Measurements from ENCODE around the gene ENHO.
A peak's percentile ranks its signal among the peaks of the same experiment; 100 is the strongest.

Gene ENHO

DNA sequence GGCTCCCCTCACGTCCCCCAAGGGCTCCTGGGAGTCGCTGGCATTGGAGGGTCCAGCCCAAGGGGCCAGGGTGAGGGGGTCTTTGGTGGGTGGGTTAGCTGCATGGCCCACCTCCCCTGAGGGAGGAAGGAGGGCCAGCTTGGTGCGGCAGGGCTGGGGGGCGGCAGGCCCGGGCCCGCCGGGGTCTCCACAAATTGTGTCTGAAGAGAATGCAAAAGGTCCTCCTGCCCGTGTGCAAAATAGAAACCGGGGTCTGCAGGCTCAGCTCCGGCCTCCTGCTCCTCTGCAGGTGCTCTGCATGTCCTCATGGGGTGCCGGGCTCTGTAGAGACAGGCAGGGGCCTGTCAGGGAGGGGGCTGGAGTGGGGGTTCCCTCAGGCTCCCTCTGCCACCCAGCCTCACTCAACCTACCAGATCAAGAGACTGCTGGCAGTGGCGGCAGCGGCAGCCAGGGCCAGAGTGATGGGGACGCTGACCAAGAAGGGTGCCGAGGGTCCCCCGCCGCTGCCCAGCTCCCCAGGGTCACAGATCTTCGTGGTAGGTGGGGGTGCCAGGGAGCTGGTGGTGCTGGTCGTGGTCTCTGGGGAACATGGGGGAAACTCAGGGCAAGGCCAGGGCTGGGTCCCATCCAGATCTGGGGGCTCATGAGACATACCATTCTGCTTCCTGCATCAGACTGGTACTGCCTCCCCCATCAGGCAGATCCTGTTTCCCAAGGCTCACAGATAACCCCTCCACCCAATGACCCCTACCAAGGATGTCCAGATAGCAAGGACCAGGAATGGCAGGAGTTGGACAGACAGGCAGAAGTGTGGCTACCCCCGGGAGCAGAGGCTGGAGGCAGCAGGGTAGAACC, 29.2 kb upstream of the ENHO start:
- CTCF ChIA-PET: interaction anchor here (1.2 to 6.7 kb wide), 2 partner anchors 41 to 50 kb away, joined by 3 to 57 read pairs; no protein-coding TSS in a partner anchor
- no peaks in the 10 kb centered on the region for H3K9me3 ChIP-seq (ENCODE audit: control extremely low read depth in 1 of 5, control insufficient read depth in 4 of 5, insufficient read depth in 2 of 5, low read depth in 1 of 5, low read length in 4 of 5)
- no peak overlapping the region for H3K4me3 ChIP-seq (ENCODE audit: control insufficient read depth in 1 of 7, extremely low read depth in 1 of 7, insufficient read depth in 4 of 7, low read depth in 2 of 7, low read length in 6 of 7)

DNA sequence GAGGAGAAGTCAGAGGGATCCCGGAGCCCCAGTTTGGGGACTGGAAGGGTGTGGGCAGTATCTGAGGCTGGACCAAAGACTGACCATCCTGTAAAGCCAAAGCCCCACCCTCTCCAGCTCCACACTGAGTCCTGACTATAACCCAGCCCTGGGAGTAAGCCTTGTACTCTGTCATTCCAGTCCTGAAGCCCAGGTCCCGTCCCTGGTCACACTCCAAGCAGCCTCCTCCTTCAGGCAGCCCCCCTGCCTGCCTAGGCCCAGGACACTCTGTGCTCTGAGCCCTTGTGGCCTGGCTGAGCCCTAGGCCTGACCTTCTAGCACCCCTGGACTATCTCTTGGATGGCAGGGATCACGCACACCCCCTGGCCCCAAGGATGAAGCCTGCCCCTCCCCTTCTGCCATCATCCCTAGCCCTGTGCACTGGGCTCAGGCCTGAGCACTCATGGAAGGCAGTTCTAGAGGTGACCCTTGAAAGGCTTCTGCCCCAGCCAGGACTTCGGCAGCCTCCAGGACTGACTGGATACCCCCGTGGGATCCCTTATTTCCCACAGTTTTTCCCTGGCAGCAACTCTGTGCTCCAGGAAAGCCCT, 28.0 kb upstream of the ENHO start:
- no peaks in the 10 kb centered on the region for H3K4me1 ChIP-seq (ENCODE audit: control extremely low read depth in 1 of 4, control insufficient read depth in 4 of 4, insufficient read depth in 4 of 4, low read length in 3 of 4)
- no peak overlapping the region for H3K27ac ChIP-seq (ENCODE audit: insufficient read depth in 1 of 2, low read depth in 1 of 2, low read length in 2 of 2, poor library complexity in 1 of 2, severe bottlenecking in 2 of 2)
- WGBS (ENCODE audit: insufficient coverage): 98% methylated on average over 4 of the region's 5 CpGs
- ChIA-PET POLR2A (no interaction called here), CTCF (interaction anchor here (0.6 to 6.7 kb wide), 4 partner anchors 42 to 85 kb away, joined by 3 to 57 read pairs (median 28); no protein-coding TSS in a partner anchor)
- H3K4me3 ChIP-seq (ENCODE audit: control insufficient read depth in 1 of 7, extremely low read depth in 1 of 7, insufficient read depth in 4 of 7, low read depth in 2 of 7, low read length in 6 of 7): no peak overlapping the region
- H3K9me3 ChIP-seq (ENCODE audit: control extremely low read depth in 1 of 5, control insufficient read depth in 4 of 5, insufficient read depth in 2 of 5, low read depth in 1 of 5, low read length in 4 of 5): no peaks in the 10 kb centered on the region
- H3K27me3 ChIP-seq (replicated peaks in 2 of 5; ENCODE audit: control insufficient read depth in 4 of 5, insufficient read depth in 5 of 5, low read length in 4 of 5): peaks cover 0 to 8% (median 6%) of the 10 kb centered on the region in 5 experiments
- no peaks in the 10 kb centered on the region for H3K36me3 ChIP-seq (ENCODE audit: control insufficient read depth in 4 of 4, insufficient read depth in 4 of 4, low read length in 3 of 4)
- DNase-seq: no peak

More for the DNA sequence above, 29.2 kb upstream of the ENHO start:
- H3K27me3 ChIP-seq (replicated peaks in 2 of 5; ENCODE audit: control insufficient read depth in 4 of 5, insufficient read depth in 5 of 5, low read length in 4 of 5): peaks cover 0 to 9% (median 7%) of the 10 kb centered on the region in 5 experiments
- no peaks in the 10 kb centered on the region for H3K36me3 ChIP-seq (ENCODE audit: control insufficient read depth in 4 of 4, insufficient read depth in 4 of 4, low read length in 3 of 4)
- no peak overlapping the region for H3K27ac ChIP-seq (ENCODE audit: insufficient read depth in 1 of 2, low read depth in 1 of 2, low read length in 2 of 2, poor library complexity in 1 of 2, severe bottlenecking in 2 of 2)
- POLR2A ChIA-PET: no interaction called here
- 96% methylated on average over 17 of the region's 20 CpGs for WGBS (ENCODE audit: insufficient coverage)
- DNase-seq: no peak
- no peaks in the 10 kb centered on the region for H3K4me1 ChIP-seq (ENCODE audit: control extremely low read depth in 1 of 4, control insufficient read depth in 4 of 4, insufficient read depth in 4 of 4, low read length in 3 of 4)

DNA sequence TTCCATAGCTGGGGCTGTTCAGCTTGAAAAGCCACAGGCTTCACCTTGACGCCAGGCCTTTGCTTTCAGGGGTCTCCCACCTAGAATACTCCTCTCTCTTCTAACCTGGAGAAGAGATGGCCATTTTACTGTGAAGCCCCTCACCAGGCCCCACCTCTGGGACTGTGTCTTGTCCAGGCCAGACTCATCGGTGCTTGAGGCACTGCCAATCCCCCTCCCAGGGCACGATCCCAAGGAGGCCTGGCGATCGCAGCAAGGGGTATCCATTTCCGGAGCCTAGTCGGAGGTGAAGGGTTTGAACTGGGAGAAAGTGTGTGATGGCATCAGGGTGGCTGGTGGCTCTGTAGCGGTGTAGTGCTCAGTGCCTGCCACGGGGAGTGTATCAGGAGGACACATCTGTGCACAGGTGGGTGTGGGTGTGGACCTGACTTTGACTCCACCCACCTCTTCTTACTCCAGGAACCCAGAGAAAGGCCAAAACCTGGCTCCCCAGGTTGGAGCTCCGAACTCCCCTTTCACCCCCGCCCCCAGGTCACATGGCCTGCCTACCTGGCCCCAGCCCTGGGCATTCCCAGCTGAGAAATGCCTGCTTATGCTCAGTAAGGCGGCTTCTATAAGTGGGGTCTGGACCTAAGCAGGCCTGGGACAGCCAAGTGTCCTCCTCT, 27.4 kb upstream of the ENHO start:
- no peak for DNase-seq
- ChIA-PET POLR2A (no interaction called here), CTCF (interaction anchor here (0.6 to 6.7 kb wide), 5 partner anchors 10 to 86 kb away, joined by 3 to 57 read pairs (median 3); no protein-coding TSS in a partner anchor)
- H3K4me3 ChIP-seq (ENCODE audit: control insufficient read depth in 1 of 7, extremely low read depth in 1 of 7, insufficient read depth in 4 of 7, low read depth in 2 of 7, low read length in 6 of 7): no peak overlapping the region
- no peaks in the 10 kb centered on the region for H3K9me3 ChIP-seq (ENCODE audit: control extremely low read depth in 1 of 5, control insufficient read depth in 4 of 5, insufficient read depth in 2 of 5, low read depth in 1 of 5, low read length in 4 of 5)
- peaks cover 0 to 12% (median 8%) of the 10 kb centered on the region in 5 experiments for H3K27me3 ChIP-seq (replicated peaks in 2 of 5; ENCODE audit: control insufficient read depth in 4 of 5, insufficient read depth in 5 of 5, low read length in 4 of 5)
- 90% methylated on average over 11 of the region's 12 CpGs for WGBS (ENCODE audit: insufficient coverage)
- no peaks in the 10 kb centered on the region for H3K36me3 ChIP-seq (ENCODE audit: control insufficient read depth in 4 of 4, insufficient read depth in 4 of 4, low read length in 3 of 4)
- no peak overlapping the region for H3K27ac ChIP-seq (ENCODE audit: insufficient read depth in 1 of 2, low read depth in 1 of 2, low read length in 2 of 2, poor library complexity in 1 of 2, severe bottlenecking in 2 of 2)
- no peaks in the 10 kb centered on the region for H3K4me1 ChIP-seq (ENCODE audit: control extremely low read depth in 1 of 4, control insufficient read depth in 4 of 4, insufficient read depth in 4 of 4, low read length in 3 of 4)

DNA sequence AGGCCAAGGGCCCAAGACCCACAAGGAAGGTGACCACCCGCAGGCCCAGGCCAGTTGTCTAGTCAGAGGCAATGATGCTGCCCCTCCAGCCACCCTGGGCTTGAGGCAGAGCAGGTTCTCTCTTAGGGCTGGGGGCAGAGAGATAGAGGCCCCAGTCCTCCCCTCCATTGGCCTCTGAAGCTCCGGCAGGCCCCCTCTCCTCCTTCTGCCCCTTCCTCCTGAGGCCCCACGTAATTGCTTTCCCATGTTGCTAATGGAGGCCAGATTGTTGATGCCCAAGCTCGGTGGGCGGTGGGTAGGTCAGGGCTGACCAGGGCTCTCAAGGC, 26.6 kb upstream of the ENHO start:
- no peak overlapping the region for H3K4me3 ChIP-seq (ENCODE audit: control insufficient read depth in 1 of 7, extremely low read depth in 1 of 7, insufficient read depth in 4 of 7, low read depth in 2 of 7, low read length in 6 of 7)
- WGBS (ENCODE audit: insufficient coverage): 85% methylated on average over 3 of the region's 5 CpGs
- no peak for DNase-seq
- peaks cover 0 to 12% (median 8%) of the 10 kb centered on the region in 5 experiments for H3K27me3 ChIP-seq (replicated peaks in 2 of 5; ENCODE audit: control insufficient read depth in 4 of 5, insufficient read depth in 5 of 5, low read length in 4 of 5)
- no peaks in the 10 kb centered on the region for H3K36me3 ChIP-seq (ENCODE audit: control insufficient read depth in 4 of 4, insufficient read depth in 4 of 4, low read length in 3 of 4)
- ChIA-PET POLR2A (no interaction called here), CTCF (interaction anchor here (0.9 to 6.7 kb wide), 5 partner anchors 9 to 110 kb away, joined by 3 to 57 read pairs (median 3); no protein-coding TSS in a partner anchor)
- H3K27ac ChIP-seq (ENCODE audit: insufficient read depth in 1 of 2, low read depth in 1 of 2, low read length in 2 of 2, poor library complexity in 1 of 2, severe bottlenecking in 2 of 2): no peak overlapping the region
- H3K4me1 ChIP-seq (ENCODE audit: control extremely low read depth in 1 of 4, control insufficient read depth in 4 of 4, insufficient read depth in 4 of 4, low read length in 3 of 4): no peaks in the 10 kb centered on the region
- no peaks in the 10 kb centered on the region for H3K9me3 ChIP-seq (ENCODE audit: control extremely low read depth in 1 of 5, control insufficient read depth in 4 of 5, insufficient read depth in 2 of 5, low read depth in 1 of 5, low read length in 4 of 5)

DNA sequence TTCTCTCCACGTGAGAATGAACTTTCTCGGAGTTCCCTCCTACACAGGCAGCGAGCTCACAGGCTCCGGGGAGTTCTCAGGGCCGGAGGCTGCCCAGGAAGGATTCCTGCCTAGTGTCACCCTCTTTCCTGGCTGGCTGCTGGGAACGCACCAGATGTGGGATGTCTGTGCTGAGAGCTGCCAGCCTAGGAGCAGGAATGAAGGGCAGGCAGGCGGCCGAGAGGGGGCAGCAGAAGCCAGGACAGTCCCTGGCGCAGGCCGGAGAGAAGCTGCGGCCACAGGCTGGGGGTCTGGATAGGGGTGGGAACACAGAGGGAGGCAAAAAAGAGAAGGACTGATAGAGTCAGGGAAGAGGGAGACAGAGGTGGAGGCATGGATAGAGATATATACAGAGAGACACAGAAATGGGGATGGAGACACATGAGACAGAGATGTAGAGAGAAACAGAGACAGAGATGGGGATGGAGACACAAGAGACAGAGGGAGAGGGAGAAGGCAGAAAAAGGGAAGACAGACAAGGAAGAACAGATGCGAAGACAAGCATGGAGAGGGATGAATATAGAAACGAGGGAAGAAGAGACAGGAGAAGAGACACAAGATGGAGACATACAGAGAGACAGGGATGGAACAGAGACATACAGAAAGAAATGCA, 25.3 kb upstream of the ENHO start:
- no peaks in the 10 kb centered on the region for H3K36me3 ChIP-seq (ENCODE audit: control insufficient read depth in 4 of 4, insufficient read depth in 4 of 4, low read length in 3 of 4)
- H3K4me3 ChIP-seq (ENCODE audit: control insufficient read depth in 1 of 7, extremely low read depth in 1 of 7, insufficient read depth in 4 of 7, low read depth in 2 of 7, low read length in 6 of 7): no peak overlapping the region
- H3K4me1 ChIP-seq (ENCODE audit: control extremely low read depth in 1 of 4, control insufficient read depth in 4 of 4, insufficient read depth in 4 of 4, low read length in 3 of 4): no peaks in the 10 kb centered on the region
- no peaks in the 10 kb centered on the region for H3K9me3 ChIP-seq (ENCODE audit: control extremely low read depth in 1 of 5, control insufficient read depth in 4 of 5, insufficient read depth in 2 of 5, low read depth in 1 of 5, low read length in 4 of 5)
- H3K27ac ChIP-seq (ENCODE audit: insufficient read depth in 1 of 2, low read depth in 1 of 2, low read length in 2 of 2, poor library complexity in 1 of 2, severe bottlenecking in 2 of 2): no peak overlapping the region
- CTCF ChIA-PET: interaction anchor here (0.7 to 6.7 kb wide), 28 partner anchors 9 to 117 kb away, joined by 3 to 57 read pairs (median 5); partner anchors contain the start of gene ENHO
- WGBS (ENCODE audit: insufficient coverage): 21% methylated on average over 11 of the region's 13 CpGs
- POLR2A ChIA-PET: no interaction called here
- peak; percentile 34 to 50 (median 45) for DNase-seq
- peaks cover 0 to 17% (median 4%) of the 10 kb centered on the region in 5 experiments for H3K27me3 ChIP-seq (replicated peaks in 2 of 5; ENCODE audit: control insufficient read depth in 4 of 5, insufficient read depth in 5 of 5, low read length in 4 of 5)

DNA sequence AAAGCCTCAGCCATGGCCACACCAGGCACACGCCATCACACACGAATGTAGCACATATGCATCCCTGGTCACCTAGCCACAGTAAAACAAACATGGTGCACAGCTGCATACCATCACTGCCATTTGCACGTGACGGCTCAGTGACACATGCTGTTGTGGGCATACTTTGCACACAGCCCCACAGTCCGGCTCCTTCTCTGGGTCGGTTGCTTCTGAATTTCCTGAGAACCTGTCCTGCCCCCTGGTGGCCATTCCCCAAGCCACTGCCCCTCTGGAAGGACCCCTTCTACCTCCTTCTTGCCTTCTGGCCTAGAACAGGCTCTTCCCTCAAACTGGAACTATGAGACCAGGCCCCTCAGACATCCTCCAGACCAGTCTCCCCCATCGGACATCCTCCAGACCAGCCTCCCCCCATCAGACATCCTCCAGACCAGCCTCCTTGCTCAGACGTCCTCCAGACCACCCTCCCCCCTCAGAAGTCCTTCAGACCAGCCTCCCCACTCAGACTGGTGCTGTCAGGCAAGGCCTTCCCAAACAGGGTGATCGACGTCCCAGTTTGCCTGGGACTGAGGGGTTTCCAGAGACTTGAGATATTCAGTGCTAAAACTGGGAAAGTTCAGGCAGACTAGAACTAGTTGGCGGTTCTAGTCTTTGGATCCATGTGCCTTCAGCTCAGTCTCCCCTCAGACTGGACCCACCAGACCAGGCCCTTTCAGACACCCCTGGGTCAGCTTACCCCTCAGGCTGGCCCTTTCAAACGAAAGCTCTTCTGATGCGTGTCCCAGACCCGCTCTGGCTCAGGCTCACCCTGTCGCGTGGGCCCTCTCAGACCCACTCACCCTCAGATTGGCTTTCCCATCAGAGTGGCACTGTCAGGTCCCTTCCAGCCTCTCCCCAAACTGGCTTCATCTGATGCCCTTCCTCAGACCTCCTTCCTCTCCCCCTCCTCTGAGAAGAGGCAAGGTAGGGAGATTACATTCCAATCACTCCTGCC, 24.3 kb upstream of the ENHO start:
- H3K36me3 ChIP-seq (ENCODE audit: control insufficient read depth in 4 of 4, insufficient read depth in 4 of 4, low read length in 3 of 4): no peaks in the 10 kb centered on the region
- ChIA-PET POLR2A (no interaction called here), CTCF (interaction anchor here (0.6 to 6.7 kb wide), 30 partner anchors 8 to 116 kb away, joined by 3 to 57 read pairs (median 4); partner anchors contain the start of gene ENHO)
- 71% methylated on average over 16 of the region's 16 CpGs for WGBS (ENCODE audit: insufficient coverage)
- no peak overlapping the region for H3K27ac ChIP-seq (ENCODE audit: insufficient read depth in 1 of 2, low read depth in 1 of 2, low read length in 2 of 2, poor library complexity in 1 of 2, severe bottlenecking in 2 of 2)
- H3K4me1 ChIP-seq (ENCODE audit: control extremely low read depth in 1 of 4, control insufficient read depth in 4 of 4, insufficient read depth in 4 of 4, low read length in 3 of 4): no peaks in the 10 kb centered on the region
- DNase-seq: peak; percentile 76 to 87 (median 85)
- peaks cover 0 to 17% (median 4%) of the 10 kb centered on the region in 5 experiments for H3K27me3 ChIP-seq (replicated peaks in 2 of 5; ENCODE audit: control insufficient read depth in 4 of 5, insufficient read depth in 5 of 5, low read length in 4 of 5)
- H3K9me3 ChIP-seq (ENCODE audit: control extremely low read depth in 1 of 5, control insufficient read depth in 4 of 5, insufficient read depth in 2 of 5, low read depth in 1 of 5, low read length in 4 of 5): no peaks in the 10 kb centered on the region
- no peak overlapping the region for H3K4me3 ChIP-seq (ENCODE audit: control insufficient read depth in 1 of 7, extremely low read depth in 1 of 7, insufficient read depth in 4 of 7, low read depth in 2 of 7, low read length in 6 of 7)

All from common myeloid progenitor, CD34-positive (primary cell).